GM12891 (cell line): ENCODE measurements around the gene SUN5.

Experiments
- POLR2A ChIP-seq: IDR thresholded peaks from 2 replicates; pipeline ENCODE4 v1.6.1; 2011; ENCODE audit warnings: low read depth, low read length, control low read depth
- POLR2AphosphoS5 ChIP-seq: IDR thresholded peaks from 2 replicates; pipeline ENCODE4 v1.6.1; 2011; ENCODE audit warnings: low read depth, low read length, control low read depth
- TAF1 ChIP-seq: IDR thresholded peaks from 2 replicates; pipeline ENCODE4 v1.6.1; 2011; ENCODE audit warnings: low read depth, low read length, control low read depth

GRCh38 chr20:33022694-33023438 is 18.6 kb upstream of the SUN5 start:
- TF ChIP-seq TAF1 (no peak), POLR2AphosphoS5 (no peak), POLR2A (no peak)
